ENCODE data around the gene ULK4.

The ULK4 gene

GRCh38 chr3:41521010-41521655 is 440.8 kb downstream of the ULK4 start:
- H3K4me3 ChIP-seq (replicated peaks; ENCODE audit: low read depth, low read length): no peak overlapping the region
- no peak for DNase-seq (ENCODE audit: low read depth)
- TF ChIP-seq CTCF (IDR thresholded peaks at IDR 0.05; ENCODE audit: low read length, missing control alignments): no peak

- DNase-seq (ENCODE audit: low read depth): no peak
- no peak overlapping the region for H3K4me3 ChIP-seq (replicated peaks; ENCODE audit: low read depth, low read length)
- no peak for TF ChIP-seq CTCF (IDR thresholded peaks at IDR 0.05; ENCODE audit: low read length, missing control alignments)
These were observed 442.2 kb downstream of the ULK4 start for GRCh38 chr3:41519746-41520145.

GRCh38 chr3:41518626-41519025 is 443.3 kb downstream of the ULK4 start:
- no peak for TF ChIP-seq CTCF (IDR thresholded peaks at IDR 0.05; ENCODE audit: low read length, missing control alignments)
- DNase-seq (ENCODE audit: low read depth): no peak
- no peak overlapping the region for H3K4me3 ChIP-seq (replicated peaks; ENCODE audit: low read depth, low read length)

GRCh38 chr3:41508063-41508696 is 453.7 kb downstream of the ULK4 start:
- TF ChIP-seq CTCF (IDR thresholded peaks at IDR 0.05; ENCODE audit: low read length, missing control alignments): no peak
- H3K4me3 ChIP-seq (replicated peaks; ENCODE audit: low read depth, low read length): no peak overlapping the region
- no peak for DNase-seq (ENCODE audit: low read depth)

- no peak overlapping the region for H3K4me3 ChIP-seq (replicated peaks; ENCODE audit: low read depth, low read length)
- no peak for TF ChIP-seq CTCF (IDR thresholded peaks at IDR 0.05; ENCODE audit: low read length, missing control alignments)
- DNase-seq (ENCODE audit: low read depth): no peak
These were observed 454.4 kb downstream of the ULK4 start for GRCh38 chr3:41507336-41508062.

- no peak overlapping the region for H3K4me3 ChIP-seq (replicated peaks; ENCODE audit: low read depth, low read length)
- DNase-seq (ENCODE audit: low read depth): no peak
- no peak for TF ChIP-seq CTCF (IDR thresholded peaks at IDR 0.05; ENCODE audit: low read length, missing control alignments)
These were observed 457.8 kb downstream of the ULK4 start for GRCh38 chr3:41503998-41504623.
